T-helper 1 cell treated with Interleukin-12 subunit alpha and Interleukin-12 subunit beta and Interleukin-4 antibody, amounts not matched to agents 30 μg/mL and 1 μg/mL, for 36 hours (primary cell): Measurements from ENCODE around the gene PWWP2B.

Experiments
- H3K27ac Mint-ChIP-seq: one replicate; pipeline ENCODE4 v1.8.0; 2021; ENCODE audit warnings: mild to moderate bottlenecking, mixed read lengths
- H3K27me3 Mint-ChIP-seq: one replicate; pipeline ENCODE4 v1.8.0; 2021; ENCODE audit warnings: low read depth, mixed read lengths
- H3K36me3 Mint-ChIP-seq: one replicate; pipeline ENCODE4 v1.8.0; 2021; ENCODE audit warnings: low read depth, mixed read lengths
- H3K4me1 Mint-ChIP-seq: one replicate; pipeline ENCODE4 v1.8.0; 2021; ENCODE audit warnings: low read depth, mixed read lengths
- H3K4me3 Mint-ChIP-seq: one replicate; pipeline ENCODE4 v1.8.0; 2021; ENCODE audit warnings: mild to moderate bottlenecking, moderate library complexity, mixed read lengths
- H3K9me3 Mint-ChIP-seq: one replicate; pipeline ENCODE4 v1.8.0; 2021; ENCODE audit warnings: mixed read lengths

Gene PWWP2B

DNA sequence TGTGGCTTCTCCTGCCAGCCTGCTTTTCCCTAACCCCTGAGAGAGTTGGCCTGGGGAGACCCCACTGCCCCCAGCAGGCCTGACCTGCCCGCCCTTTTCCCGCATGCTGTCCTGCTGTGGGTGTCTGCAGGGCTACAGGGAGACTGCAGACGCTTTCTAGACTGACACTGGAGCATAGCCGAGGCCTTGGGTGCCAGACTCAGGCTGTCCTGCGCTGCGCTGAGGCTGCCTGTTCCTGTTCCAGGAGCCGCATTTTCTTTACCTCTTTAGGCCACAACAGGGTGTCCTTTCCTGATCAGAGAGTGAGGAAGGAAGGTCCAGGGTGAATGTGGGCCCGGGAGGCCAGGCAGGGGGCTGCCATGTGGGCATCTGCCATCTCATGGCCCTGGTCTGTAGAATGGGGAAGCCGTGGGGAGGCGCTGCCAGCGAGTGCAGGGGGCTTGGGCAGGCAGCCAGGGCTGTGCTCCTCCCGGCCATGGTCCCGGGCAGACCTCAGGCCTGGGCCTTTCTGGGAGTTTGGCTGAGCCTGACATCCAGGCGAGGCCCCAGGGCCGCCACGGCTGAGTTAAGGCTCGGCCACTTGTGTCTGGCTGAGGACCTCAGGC is 3.6 kb downstream of the PWWP2B start:
- H3K9me3 Mint-ChIP-seq: no peaks in the 10 kb centered on the region
- H3K4me1 Mint-ChIP-seq: peaks cover 3% of the 10 kb centered on the region
- no peak overlapping the region for H3K4me3 Mint-ChIP-seq
- H3K27me3 Mint-ChIP-seq: no peaks in the 10 kb centered on the region
- H3K36me3 Mint-ChIP-seq: peaks cover under 1% of the 10 kb centered on the region
- no peak overlapping the region for H3K27ac Mint-ChIP-seq

- H3K4me3 Mint-ChIP-seq: no peak overlapping the region
- peaks cover 3% of the 10 kb centered on the region for H3K4me1 Mint-ChIP-seq
- no peaks in the 10 kb centered on the region for H3K9me3 Mint-ChIP-seq
- H3K27me3 Mint-ChIP-seq: no peaks in the 10 kb centered on the region
- peaks cover 4% of the 10 kb centered on the region for H3K36me3 Mint-ChIP-seq
- H3K27ac Mint-ChIP-seq: no peak overlapping the region
Measured at GRCh38 chr10:132401401-132402118, 4.6 kb downstream of the PWWP2B start.

- H3K27me3 Mint-ChIP-seq: no peaks in the 10 kb centered on the region
- H3K4me3 Mint-ChIP-seq: no peak overlapping the region
- no peak overlapping the region for H3K27ac Mint-ChIP-seq
- H3K36me3 Mint-ChIP-seq: peaks cover 4% of the 10 kb centered on the region
- peaks cover 2% of the 10 kb centered on the region for H3K4me1 Mint-ChIP-seq
- H3K9me3 Mint-ChIP-seq: no peaks in the 10 kb centered on the region
Measured at GRCh38 chr10:132402781-132403241, 5.8 kb downstream of the PWWP2B start.

GRCh38 chr10:132403511-132404168 is 6.6 kb downstream of the PWWP2B start:
- peaks cover 4% of the 10 kb centered on the region for H3K4me1 Mint-ChIP-seq
- H3K36me3 Mint-ChIP-seq: peaks cover 4% of the 10 kb centered on the region
- no peak overlapping the region for H3K27ac Mint-ChIP-seq
- H3K9me3 Mint-ChIP-seq: no peaks in the 10 kb centered on the region
- H3K27me3 Mint-ChIP-seq: no peaks in the 10 kb centered on the region
- H3K4me3 Mint-ChIP-seq: no peak overlapping the region

DNA sequence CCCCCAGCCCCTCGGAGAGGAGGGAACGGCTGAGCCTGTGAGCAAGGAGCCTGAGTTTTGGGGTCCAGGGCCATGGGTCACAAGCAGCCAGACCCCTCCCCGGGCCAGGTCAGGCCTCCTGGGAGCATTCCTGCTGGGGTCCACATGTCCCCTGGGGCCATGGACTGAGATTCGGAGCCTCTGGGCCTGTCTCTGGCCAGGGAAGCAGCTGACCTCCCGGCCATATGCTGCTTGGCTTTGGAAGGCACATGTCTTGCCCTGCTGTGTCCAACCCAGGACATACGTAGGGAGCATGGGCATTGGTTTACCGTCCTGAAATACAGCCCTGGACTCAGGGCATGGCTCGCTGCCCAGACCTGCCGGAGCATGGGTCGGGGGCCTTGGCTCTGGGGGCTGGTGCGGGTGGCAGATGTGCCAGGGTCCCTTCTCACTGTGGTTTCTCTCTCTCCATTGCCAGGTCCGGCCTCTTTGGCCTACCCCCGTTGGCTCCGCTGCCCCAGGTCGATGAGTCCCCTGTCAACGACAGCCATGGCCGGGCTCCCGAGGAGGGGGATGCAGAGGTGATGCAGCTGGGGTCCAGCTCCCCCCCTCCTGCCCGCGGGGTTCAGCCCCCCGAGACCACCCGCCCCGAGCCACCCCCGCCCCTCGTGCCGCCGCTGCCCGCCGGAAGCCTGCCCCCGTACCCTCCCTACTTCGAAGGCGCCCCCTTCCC is 7.3 kb downstream of the PWWP2B start:
- Mint-ChIP-seq H3K36me3 (peaks cover 4% of the 10 kb centered on the region), H3K27ac (no peak overlapping the region), H3K4me1 (peaks cover 4% of the 10 kb centered on the region), H3K27me3 (no peaks in the 10 kb centered on the region), H3K4me3 (no peak overlapping the region), H3K9me3 (no peaks in the 10 kb centered on the region)

DNA sequence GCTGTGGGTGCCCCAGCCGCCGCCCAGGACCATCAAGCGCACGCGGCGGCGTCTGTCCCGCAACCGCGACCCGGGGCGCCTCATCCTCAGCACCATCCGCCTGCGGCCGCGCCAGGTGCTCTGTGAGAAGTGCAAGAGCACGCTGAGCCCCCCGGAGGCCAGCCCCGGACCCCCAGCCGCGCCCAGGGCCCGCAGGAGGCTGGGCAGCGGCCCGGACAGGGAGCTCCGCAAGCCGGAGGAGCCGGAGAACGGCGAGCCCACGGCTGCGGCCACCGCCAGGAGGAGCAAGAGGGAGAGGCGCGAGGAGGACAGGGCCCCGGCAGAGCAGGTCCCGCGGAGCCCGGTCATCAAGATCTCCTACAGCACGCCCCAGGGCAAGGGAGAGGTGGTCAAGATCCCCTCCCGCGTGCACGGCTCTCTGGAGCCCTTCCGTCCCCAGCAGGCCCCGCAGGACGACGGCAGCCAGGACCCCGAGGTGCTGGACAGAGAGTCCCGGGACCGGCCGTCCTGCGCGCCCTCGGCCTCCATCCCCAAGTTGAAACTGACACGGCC is 8.0 kb downstream of the PWWP2B start:
- no peak overlapping the region for H3K4me3 Mint-ChIP-seq
- no peaks in the 10 kb centered on the region for H3K9me3 Mint-ChIP-seq
- peaks cover 4% of the 10 kb centered on the region for H3K4me1 Mint-ChIP-seq
- peaks cover 4% of the 10 kb centered on the region for H3K36me3 Mint-ChIP-seq
- H3K27me3 Mint-ChIP-seq: no peaks in the 10 kb centered on the region
- H3K27ac Mint-ChIP-seq: no peak overlapping the region

DNA sequence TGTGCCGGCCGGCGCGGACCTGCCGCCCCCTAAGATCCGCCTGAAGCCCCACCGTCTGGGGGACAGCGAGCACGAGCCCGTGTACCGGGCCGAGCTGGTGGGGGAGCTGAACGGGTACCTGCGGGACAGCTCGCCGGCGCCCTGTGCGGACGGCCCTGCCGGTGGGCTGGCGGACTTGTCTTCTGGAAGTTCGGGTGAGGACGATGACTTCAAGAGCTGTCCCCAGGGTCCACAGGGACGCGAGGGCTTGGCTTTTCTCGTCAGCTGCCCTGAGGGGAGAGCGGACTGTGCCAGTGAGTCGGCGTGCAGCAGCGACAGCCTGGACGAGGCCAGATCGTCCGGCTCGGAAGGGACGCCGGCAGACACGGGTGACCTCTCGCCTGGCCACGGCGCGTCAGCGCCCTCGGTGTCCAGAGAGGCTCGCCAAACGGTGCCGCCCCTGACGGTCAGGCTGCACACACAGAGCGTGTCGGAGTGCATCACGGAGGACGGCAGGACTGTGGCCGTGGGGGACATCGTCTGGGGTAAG is 8.5 kb downstream of the PWWP2B start:
- Mint-ChIP-seq H3K4me3 (no peak overlapping the region), H3K9me3 (no peaks in the 10 kb centered on the region), H3K27me3 (no peaks in the 10 kb centered on the region), H3K27ac (no peak overlapping the region), H3K4me1 (peaks cover 4% of the 10 kb centered on the region), H3K36me3 (peaks cover 4% of the 10 kb centered on the region)

GRCh38 chr10:132406181-132406580 is 9.2 kb downstream of the PWWP2B start:
- peaks cover 4% of the 10 kb centered on the region for H3K36me3 Mint-ChIP-seq
- H3K27me3 Mint-ChIP-seq: no peaks in the 10 kb centered on the region
- no peak overlapping the region for H3K4me3 Mint-ChIP-seq
- H3K27ac Mint-ChIP-seq: no peak overlapping the region
- no peaks in the 10 kb centered on the region for H3K9me3 Mint-ChIP-seq
- peaks cover 4% of the 10 kb centered on the region for H3K4me1 Mint-ChIP-seq

DNA sequence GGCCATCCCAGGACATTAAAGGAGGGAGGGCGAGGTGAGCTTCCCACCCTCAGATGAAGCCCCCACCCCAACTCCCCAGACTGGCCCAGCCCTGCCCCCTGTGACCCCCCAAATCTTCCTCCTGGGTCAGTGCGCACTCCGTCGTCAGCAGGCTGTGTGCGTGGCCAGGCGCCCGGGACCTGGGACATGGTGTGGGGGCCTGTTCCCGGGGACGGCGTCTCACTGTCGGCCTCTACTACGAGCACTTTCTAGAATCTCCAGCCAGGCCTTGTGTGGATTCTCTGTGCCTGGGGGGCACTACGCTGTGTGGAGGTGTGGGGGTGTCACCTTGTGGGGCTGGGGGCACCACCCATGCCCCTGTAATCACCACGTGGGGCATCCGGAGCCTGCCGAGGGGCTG is 9.8 kb downstream of the PWWP2B start:
- H3K9me3 Mint-ChIP-seq: no peaks in the 10 kb centered on the region
- no peaks in the 10 kb centered on the region for H3K27me3 Mint-ChIP-seq
- no peak overlapping the region for H3K27ac Mint-ChIP-seq
- no peak overlapping the region for H3K4me3 Mint-ChIP-seq
- H3K36me3 Mint-ChIP-seq: peaks cover 4% of the 10 kb centered on the region
- peaks cover 4% of the 10 kb centered on the region for H3K4me1 Mint-ChIP-seq

- Mint-ChIP-seq H3K36me3 (peaks cover 4% of the 10 kb centered on the region), H3K27ac (no peak overlapping the region), H3K27me3 (no peaks in the 10 kb centered on the region), H3K4me1 (peaks cover 4% of the 10 kb centered on the region), H3K4me3 (no peak overlapping the region), H3K9me3 (no peaks in the 10 kb centered on the region)
Measured at GRCh38 chr10:132407243-132407746, 10.3 kb downstream of the PWWP2B start.

DNA sequence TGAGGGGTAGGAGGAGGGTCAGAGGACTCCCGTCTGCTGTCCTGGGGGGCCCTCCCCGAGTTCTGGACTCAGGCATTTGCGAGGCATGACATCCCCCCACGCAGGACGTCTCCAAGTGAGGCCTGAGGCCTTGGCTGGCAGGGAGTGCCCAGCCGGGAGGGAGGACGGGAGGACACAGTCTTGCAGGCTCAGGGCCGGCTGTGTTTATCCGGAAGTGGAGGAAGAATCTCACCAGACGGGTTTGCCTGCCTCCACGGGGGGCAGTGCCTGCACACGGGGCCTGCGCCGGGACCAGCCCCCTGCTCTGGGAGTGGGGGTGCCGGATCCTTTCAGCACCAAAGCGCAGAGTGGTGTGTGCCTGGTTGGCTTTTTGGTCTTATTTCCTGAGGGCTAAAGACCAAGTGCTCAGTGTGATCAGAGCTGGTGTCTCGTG is 10.9 kb downstream of the PWWP2B start:
- Mint-ChIP-seq H3K36me3 (peaks cover 4% of the 10 kb centered on the region), H3K4me1 (peaks cover 4% of the 10 kb centered on the region), H3K9me3 (no peaks in the 10 kb centered on the region), H3K27me3 (no peaks in the 10 kb centered on the region), H3K4me3 (peak overlapping the region; percentile 17), H3K27ac (no peak overlapping the region)

DNA sequence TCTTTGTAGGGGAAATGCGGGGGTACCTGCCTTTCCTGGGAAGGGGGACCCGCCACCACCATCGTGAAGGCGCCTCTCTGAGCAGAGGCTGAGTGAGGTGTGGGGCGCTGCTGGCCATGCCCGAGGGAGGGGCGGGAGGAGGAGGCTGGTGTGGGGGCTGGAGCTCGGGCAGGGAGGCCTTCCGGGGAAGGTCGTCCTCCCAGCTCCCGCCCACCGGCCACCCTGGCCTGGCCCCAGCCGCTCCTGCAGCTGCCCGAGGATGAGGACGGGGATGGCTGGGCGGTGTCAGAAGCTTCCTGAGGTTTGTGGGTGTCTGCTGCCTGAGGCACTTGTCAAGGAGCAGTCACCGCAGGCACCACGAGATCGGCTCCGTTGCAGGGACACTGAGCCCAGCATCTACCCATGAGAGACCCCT is 11.4 kb downstream of the PWWP2B start:
- H3K27me3 Mint-ChIP-seq: no peaks in the 10 kb centered on the region
- H3K9me3 Mint-ChIP-seq: no peaks in the 10 kb centered on the region
- H3K36me3 Mint-ChIP-seq: peaks cover 4% of the 10 kb centered on the region
- H3K4me1 Mint-ChIP-seq: peaks cover 2% of the 10 kb centered on the region
- no peak overlapping the region for H3K27ac Mint-ChIP-seq
- peak overlapping the region; percentile 17 for H3K4me3 Mint-ChIP-seq

DNA sequence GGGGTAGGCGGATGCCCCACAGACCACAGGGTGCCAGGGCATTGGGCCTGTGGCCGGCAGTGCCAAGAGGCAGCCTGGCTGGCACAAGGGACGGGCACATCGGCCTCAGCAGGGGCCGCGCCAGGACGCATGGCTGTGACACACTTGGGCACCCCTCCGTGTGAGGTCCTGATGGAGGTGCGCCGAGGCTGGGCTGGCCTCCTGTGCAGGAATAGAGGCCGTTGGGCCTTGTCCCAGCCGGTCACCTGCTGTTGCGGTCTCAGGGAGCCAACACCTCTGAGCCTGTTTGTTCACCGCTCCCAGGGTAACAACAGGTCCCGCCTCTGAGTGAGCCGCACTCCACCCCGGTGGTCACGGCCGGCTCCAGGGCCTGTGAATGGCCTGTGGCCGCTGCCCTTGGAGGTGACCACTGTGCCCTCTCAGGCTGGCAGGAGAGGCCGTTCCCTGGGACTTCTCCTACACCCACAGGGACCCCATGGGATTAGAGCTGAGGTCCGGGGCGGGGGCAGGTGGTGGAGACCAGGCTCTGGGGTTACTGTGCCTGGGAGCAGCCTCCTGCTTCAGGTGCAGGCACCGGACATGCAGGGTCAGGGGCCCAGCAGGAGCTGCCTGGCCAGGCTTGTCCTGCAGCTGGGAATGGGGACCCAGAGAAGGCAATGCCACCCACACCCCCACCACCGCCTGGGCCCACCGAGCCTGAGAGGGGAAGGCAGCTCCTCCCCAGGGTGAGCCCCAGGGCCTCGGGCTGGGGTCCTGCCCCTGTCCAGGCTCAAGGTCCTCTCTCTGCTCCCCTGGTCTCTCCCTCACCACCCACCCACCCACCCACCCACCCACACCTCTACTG is 12.0 kb downstream of the PWWP2B start:
- Mint-ChIP-seq H3K4me1 (peaks cover 2% of the 10 kb centered on the region), H3K27me3 (no peaks in the 10 kb centered on the region), H3K36me3 (peaks cover 4% of the 10 kb centered on the region), H3K27ac (no peak overlapping the region), H3K9me3 (no peaks in the 10 kb centered on the region), H3K4me3 (no peak overlapping the region)
